ENCODE results near the gene GRK3.
"Not testable (repeated sequence)": the region's sequence is repeated elsewhere in the genome, so short reads cannot be mapped to it uniquely, and the experiment has no call there.

GRK3 gene

DNA sequence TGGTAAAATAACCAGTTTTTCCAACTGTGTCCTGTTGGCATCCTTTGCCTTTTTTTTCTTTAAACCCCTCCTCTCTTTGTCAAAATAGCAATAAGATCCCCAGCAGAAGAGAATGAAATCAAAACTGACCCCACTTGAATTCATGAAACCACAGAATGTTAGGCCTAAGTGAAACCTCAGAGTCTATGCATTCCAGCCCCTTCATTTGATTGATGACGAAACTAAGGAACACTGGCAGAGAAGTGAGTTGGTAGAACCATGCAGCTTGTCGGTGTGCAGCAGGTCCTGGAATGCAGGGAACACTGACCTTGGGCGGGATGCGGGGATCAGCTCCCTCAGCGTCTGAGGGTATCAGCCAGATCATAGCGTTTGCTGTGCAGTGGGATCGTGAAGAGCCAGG lies 57.5 kb downstream of the GRK3 start:
- H3K27ac ChIP-seq: no peak overlapping the region
- H3K4me3 ChIP-seq: no peak overlapping the region
- TF ChIP-seq, protein P1, sequence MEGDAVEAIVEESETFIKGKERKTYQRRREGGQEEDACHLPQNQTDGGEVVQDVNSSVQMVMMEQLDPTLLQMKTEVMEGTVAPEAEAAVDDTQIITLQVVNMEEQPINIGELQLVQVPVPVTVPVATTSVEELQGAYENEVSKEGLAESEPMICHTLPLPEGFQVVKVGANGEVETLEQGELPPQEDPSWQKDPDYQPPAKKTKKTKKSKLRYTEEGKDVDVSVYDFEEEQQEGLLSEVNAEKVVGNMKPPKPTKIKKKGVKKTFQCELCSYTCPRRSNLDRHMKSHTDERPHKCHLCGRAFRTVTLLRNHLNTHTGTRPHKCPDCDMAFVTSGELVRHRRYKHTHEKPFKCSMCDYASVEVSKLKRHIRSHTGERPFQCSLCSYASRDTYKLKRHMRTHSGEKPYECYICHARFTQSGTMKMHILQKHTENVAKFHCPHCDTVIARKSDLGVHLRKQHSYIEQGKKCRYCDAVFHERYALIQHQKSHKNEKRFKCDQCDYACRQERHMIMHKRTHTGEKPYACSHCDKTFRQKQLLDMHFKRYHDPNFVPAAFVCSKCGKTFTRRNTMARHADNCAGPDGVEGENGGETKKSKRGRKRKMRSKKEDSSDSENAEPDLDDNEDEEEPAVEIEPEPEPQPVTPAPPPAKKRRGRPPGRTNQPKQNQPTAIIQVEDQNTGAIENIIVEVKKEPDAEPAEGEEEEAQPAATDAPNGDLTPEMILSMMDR (IDR thresholded peaks at IDR 0.05): no peak
- no peak for DNase-seq (ENCODE audit: low spot score)

DNA sequence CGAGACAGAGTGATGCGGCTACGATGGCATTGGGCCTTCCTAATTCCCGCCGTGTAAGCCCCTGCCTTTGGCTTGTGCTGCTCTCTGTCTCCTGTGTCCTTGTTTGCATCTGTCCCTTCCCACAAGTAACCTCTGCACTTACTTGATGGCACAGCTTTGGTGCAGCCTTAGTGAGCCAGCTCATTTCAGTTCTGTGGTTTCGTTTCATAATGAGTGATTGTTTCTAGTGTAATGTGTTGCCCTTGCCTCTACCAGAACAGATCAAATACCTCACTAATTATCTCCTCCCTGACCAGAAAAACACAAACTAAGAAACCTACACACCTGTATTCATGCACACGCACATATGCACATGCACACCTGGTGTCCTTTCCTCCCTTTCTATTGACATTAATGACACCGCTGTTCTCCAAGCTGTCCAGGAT lies 58.8 kb downstream of the GRK3 start:
- no peak for DNase-seq (ENCODE audit: low spot score)
- Histone ChIP-seq H3K4me3 (no peak overlapping the region), H3K27ac (no peak overlapping the region)
- TF ChIP-seq, protein P1 (IDR thresholded peaks at IDR 0.05): no peak

DNA sequence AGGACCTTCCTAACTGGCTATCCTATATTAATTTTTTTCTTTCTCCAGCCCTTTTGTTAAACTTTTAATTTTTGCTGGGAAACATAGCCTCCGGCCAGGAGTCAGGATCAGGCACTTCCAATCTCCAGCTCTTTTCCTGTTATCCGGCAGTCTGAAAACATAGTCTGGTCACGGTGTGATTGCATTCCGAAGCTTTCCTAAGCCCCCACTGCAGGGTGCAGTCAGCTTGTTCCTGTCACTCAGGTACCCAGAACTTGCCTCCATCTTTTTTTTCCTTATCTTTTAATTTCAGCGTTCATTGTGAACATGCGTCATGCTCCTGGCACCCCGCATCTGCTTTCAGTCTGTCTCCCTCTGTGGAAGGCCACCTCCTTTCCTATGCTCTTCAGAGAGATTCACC lies 59.4 kb downstream of the GRK3 start:
- no peak overlapping the region for H3K4me3 ChIP-seq
- TF ChIP-seq, protein P1 (IDR thresholded peaks at IDR 0.05): no peak
- no peak overlapping the region for H3K27ac ChIP-seq
- no peak for DNase-seq (ENCODE audit: low spot score)

DNA sequence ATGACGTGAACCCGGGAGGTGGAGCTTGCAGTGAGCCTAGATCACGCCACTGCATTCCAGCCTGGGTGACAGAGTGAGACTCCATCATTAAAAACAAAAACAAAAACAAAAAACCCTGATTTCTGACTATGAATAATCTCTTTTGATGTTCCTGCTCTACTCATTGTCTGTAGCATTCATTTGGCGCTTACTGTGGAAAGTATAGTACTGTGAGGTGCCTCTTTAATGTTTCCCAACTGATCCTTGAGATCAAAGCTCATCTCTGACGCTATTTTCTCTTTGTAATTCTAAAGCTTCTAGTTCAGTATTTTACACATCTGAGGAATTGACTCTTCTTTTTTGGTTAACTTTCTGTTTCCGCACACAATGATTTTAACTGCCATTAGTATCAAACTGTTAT lies 60.0 kb downstream of the GRK3 start:
- no peak overlapping the region for H3K27ac ChIP-seq
- TF ChIP-seq, protein P1 (IDR thresholded peaks at IDR 0.05): no peak
- DNase-seq (ENCODE audit: low spot score): no peak
- no peak overlapping the region for H3K4me3 ChIP-seq

DNA sequence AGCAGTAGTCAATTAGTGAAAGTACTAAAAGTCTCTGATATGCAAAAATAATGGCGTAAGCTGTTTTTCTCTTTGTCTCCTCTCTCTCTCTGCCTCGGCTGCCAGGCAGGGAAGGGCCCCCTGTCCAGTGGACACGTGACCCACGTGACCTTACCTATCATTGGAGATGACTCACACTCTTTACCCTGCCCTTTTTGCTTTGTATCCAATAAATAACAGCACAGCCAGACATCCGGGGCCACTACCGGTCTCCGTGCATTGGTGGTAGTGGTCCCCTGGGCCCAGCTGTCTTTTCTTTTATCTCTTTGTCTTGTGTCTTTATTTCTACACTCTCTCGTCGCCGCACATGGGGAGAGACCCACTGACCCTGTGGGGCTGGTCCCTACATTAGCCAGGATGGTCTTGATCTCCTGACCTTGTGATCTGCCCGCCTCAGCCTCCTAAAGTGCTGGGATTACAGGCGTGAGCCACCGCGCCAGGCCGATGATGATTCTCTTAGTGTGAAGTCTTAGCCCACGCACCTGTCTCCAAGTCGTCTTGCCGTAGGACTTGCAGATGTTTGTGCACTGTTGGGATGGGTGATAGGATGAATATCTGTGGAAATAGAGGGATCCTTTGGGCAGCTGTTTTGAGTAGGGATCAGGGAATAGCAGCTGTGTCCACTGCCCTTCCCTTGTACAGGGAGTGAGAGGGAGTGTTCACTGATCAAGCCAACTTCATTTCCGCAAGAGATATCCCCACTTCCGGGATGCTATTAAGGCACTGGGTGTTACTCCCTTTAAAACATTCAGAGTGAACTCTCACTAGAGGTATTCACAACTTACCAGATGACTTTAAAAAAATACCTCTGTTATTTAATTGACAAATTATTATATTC lies 61.5 kb downstream of the GRK3 start:
- H3K27ac ChIP-seq; DNase-seq (ENCODE audit: low spot score); H3K4me3 ChIP-seq: not testable (repeated sequence)

DNA sequence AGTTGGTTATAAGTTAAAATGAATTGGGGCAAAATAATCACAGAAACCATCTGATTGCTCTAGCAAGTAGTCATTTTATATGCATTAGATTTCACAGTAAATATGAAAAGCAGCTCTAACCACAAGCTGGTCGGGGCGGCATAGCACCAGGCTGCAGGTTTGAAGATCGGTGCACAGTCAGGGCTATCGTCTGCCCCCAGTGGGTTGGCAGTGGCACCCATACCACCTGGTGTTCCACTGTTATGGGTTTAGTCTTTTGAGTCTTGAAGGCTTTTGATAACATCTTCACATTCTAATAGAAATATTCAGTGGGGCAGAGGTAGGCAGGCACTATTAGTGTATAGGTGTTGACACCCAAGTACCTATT lies 62.1 kb downstream of the GRK3 start:
- TF ChIP-seq, protein P1 (IDR thresholded peaks at IDR 0.05): no peak
- Histone ChIP-seq H3K27ac (no peak overlapping the region), H3K4me3 (no peak overlapping the region)
- DNase-seq (ENCODE audit: low spot score): no peak

DNA sequence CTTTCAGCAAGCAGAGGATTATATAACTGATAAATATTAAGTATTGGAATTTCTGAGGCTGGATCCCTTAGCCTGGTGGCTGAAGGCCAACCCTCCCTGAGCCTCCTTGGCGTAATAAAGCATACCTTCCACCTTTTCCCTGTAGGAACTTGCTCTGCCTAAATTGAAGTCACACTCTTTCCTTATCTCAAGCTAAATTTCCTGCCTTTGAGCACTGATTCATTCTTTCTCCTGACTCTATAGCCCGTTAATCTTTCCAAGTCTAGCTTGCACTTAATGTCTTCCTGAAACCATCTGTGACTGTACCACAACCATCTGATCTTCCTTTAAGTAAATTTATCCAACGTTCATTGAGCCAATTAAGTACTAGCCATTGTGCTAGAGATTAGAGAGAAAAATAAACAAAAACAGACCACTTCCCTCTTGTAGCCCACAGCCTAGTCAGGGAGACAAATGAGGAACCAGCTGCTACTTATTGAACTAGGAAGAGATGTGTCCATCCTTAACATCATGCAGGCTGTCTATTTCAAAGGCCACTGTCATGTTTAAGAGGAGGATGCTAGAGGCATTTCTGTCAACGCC lies 62.9 kb downstream of the GRK3 start:
- DNase-seq (ENCODE audit: low spot score): no peak
- no peak overlapping the region for H3K27ac ChIP-seq
- H3K4me3 ChIP-seq: no peak overlapping the region

More for the DNA sequence above, 62.9 kb downstream of the GRK3 start:
- TF ChIP-seq, protein P1 (IDR thresholded peaks at IDR 0.05): no peak

Measured in coronary artery (tissue), 2 donors.